OCI-LY7 (cell line): ENCODE measurements around the gene MKRN1. TPM values are rescaled to one million over a fixed set of nuclear protein-coding genes. Genes with fewer than 3 reads are reported as not detected.

Source experiments
- Bru-seq: library from RNA; stranded (reverse); fragments of 400-500 nt; gene quantifications from one replicate; lab custom pipeline; 2021; lab: Mats Ljungman, UMichigan
- BruChase-seq, 2 experiments: library from RNA; stranded (reverse); fragments of 400-500 nt; gene quantifications; one replicate each; lab custom pipeline; 2021; lab: Mats Ljungman, UMichigan
- BruUV-seq: library from RNA; stranded (reverse); fragments of 400-500 nt; replicated peaks from 2 replicates; lab custom pipeline; 2021; lab: Mats Ljungman, UMichigan
- CTCF ChIA-PET: fragments of 300-600 bp; sonication (Branson Sonifier 250); formaldehyde crosslinking; loops from one replicate; lab custom pipeline; 2022; ENCODE audit warnings: antibody characterized with exemption; ENCODE audit not compliant: unreplicated experiment; lab: Charles Lee
- POLR2A ChIA-PET: fragments of 300-600 bp; sonication (Branson Sonifier 250); formaldehyde crosslinking; loops from one replicate; lab custom pipeline; 2022; ENCODE audit warnings: antibody characterized with exemption; lab: Charles Lee
- DNase-seq: peaks from one replicate; pipeline ENCODE4 v3.0.0-alpha.2; 2015; ENCODE audit warnings: low spot score
- H2AFZ ChIP-seq: fragments of 200-600 bp; sonication (generic), shearing (Covaris generic); 2 replicates; pipeline ENCODE4 v1.6.1; 2014; ENCODE audit warnings: mild to moderate bottlenecking, antibody characterized with exemption, low read length, moderate library complexity
- H3K27ac ChIP-seq: fragments of 200-600 bp; sonication (generic); 2 replicates; pipeline ENCODE4 v1.5.1; 2014; ENCODE audit warnings: mixed run types, low read depth, mild to moderate bottlenecking, moderate library complexity, low read length, inconsistent platforms; ENCODE audit not compliant: poor library complexity, severe bottlenecking
- H3K36me3 ChIP-seq: fragments of 200-600 bp; sonication (generic); 2 replicates; pipeline ENCODE4 v1.6.1; 2014; ENCODE audit warnings: mild to moderate bottlenecking, antibody characterized with exemption, low read length, moderate library complexity, mixed read lengths; ENCODE audit not compliant: insufficient read depth
- H3K4me1 ChIP-seq: fragments of 200-600 bp; sonication (generic); 2 replicates; pipeline ENCODE4 v1.5.1; 2014; ENCODE audit warnings: mild to moderate bottlenecking, low read length; ENCODE audit not compliant: insufficient read depth, poor library complexity, severe bottlenecking
- H3K4me2 ChIP-seq: fragments of 200-600 bp; sonication (generic); 2 replicates; pipeline ENCODE4 v1.6.1; 2014; ENCODE audit warnings: mild to moderate bottlenecking, low read length
- H3K4me3 ChIP-seq: fragments of 200-600 bp; sonication (generic); 2 replicates; pipeline ENCODE4 v1.5.1; 2014; ENCODE audit warnings: mild to moderate bottlenecking, low read depth, low read length; ENCODE audit not compliant: poor library complexity, severe bottlenecking
- H3K79me2 ChIP-seq: fragments of 200-600 bp; sonication (generic); 2 replicates; pipeline ENCODE4 v1.6.1; 2016; ENCODE audit warnings: low read depth, mild to moderate bottlenecking, low read length, moderate library complexity, mixed read lengths; ENCODE audit not compliant: insufficient read depth
- H3K9me2 ChIP-seq: fragments of 200-600 bp; sonication (generic); 2 replicates; pipeline ENCODE4 v1.6.1; 2016; ENCODE audit warnings: mild to moderate bottlenecking, low read length, mixed read lengths; ENCODE audit not compliant: insufficient read depth
- H3K9me3 ChIP-seq: fragments of 200-600 bp; sonication (generic); 2 replicates; pipeline ENCODE4 v1.6.1; 2014; ENCODE audit warnings: mild to moderate bottlenecking, mixed run types, low read length, mixed read lengths
- H4K20me1 ChIP-seq: fragments of 200-600 bp; sonication (generic); 2 replicates; pipeline ENCODE4 v1.6.1; 2014; ENCODE audit warnings: mild to moderate bottlenecking, antibody characterized with exemption, low read length, moderate library complexity, mixed read lengths; ENCODE audit not compliant: insufficient read depth
- EZH2phosphoT487 ChIP-seq: fragments of 200-600 bp; sonication (generic); IDR thresholded peaks from 2 replicates; pipeline ENCODE4 v1.6.1; 2018; ENCODE audit warnings: low read depth, borderline replicate concordance, mild to moderate bottlenecking, mixed run types, antibody characterized with exemption, low read length, moderate library complexity, mixed read lengths
- intact Hi-C: fragments of 100-400 bp; cut with micrococcal nuclease; formaldehyde crosslinking; loops from one replicate; pipeline ENCODE4 v1.10.0; 2022; ENCODE audit not compliant: unreplicated experiment
- long read RNA-seq: library from polyadenylated mRNA; stranded (forward); transcript quantifications from one replicate; pipeline ENCODE4 v2.0.0, GENCODE V29; 2022
- total RNA-seq, 2 experiments: library from RNA; depleted of rRNA in 1 of 2; stranded (reverse); fragments of >200 nt in 1 of 2; shearing (Covaris generic) in 1 of 2; gene quantifications; 2 replicates each; pipeline ENCODE4 v1.2.3, GENCODE V29; 2014 to 2022
- TF ChIP-seq, protein P1 (sequence below): fragments of 200-600 bp; sonication (generic); conservative IDR thresholded peaks from 2 replicates; pipeline ENCODE4 v1.5.1; 2014; ENCODE audit warnings: mild to moderate bottlenecking, antibody characterized with exemption, low read length, moderate library complexity, mixed read lengths

MKRN1 gene, protein sequence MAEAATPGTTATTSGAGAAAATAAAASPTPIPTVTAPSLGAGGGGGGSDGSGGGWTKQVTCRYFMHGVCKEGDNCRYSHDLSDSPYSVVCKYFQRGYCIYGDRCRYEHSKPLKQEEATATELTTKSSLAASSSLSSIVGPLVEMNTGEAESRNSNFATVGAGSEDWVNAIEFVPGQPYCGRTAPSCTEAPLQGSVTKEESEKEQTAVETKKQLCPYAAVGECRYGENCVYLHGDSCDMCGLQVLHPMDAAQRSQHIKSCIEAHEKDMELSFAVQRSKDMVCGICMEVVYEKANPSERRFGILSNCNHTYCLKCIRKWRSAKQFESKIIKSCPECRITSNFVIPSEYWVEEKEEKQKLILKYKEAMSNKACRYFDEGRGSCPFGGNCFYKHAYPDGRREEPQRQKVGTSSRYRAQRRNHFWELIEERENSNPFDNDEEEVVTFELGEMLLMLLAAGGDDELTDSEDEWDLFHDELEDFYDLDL
- total RNA-seq (2014; rRNA removed; shearing (Covaris generic)) (26.4 and 47.5 TPM in 2 replicates), total RNA-seq (2022) (48.0 and 54.9 TPM in 2 replicates), Bru-seq, nascent RNA (percentile 79 among the genes with signal in this experiment), BruChase-seq, experiment 1, labeled RNA remaining after a 6-hour chase (percentile 75 among the genes with signal in this experiment), BruChase-seq, experiment 2, labeled RNA remaining after a 2-hour chase (percentile 80 among the genes with signal in this experiment)
- long read RNA-seq, transcript MKRN1-201 (8 exons, 3,151 nt) = major isoform, 98 of 140 reads
- long read RNA-seq, transcript MKRN1-202 (5 exons, 1,601 nt) = minor isoform, 19 of 140 reads
- long read RNA-seq, partial matches to known transcripts = 1 of 140 reads
- long read RNA-seq, other reads (novel, unspliced or antisense) = 17 of 140 reads

DNA sequence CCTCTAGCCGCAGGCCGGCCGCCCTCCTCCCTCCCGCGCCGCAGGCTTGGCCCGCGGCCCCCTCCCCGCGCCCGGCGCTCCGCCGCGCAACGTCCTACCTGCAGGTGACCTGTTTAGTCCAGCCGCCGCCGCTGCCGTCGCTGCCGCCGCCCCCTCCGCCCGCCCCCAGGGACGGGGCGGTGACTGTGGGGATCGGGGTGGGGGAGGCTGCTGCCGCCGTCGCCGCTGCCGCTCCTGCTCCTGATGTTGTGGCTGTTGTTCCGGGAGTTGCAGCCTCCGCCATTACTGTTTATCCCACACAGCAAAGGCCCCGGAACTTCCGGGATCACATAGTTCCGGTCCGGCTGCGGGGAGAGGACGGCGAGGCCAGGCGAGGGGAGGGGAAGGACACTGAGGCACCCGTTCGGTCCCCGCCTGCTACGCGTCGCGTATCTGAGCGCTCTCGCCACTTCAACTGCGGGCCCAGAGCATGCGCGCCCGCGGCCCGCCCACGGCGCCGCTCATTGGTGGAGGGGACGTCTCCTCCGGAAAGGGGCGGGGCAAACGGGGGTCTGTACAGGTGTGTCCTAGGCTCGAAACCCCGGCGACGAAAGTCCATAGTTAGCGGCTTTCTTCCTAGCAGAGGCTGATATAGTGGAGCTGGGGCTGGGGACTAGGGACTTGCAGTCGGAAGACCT is at the start of gene MKRN1:
Gene MKRN1 (minus strand): TSS at position 444 of the 677 bp plus-strand sequence. CDS start 161 bp downstream, at position 283.
- H4K20me1 ChIP-seq = peaks cover 11% of the 10 kb centered on the region; the same call in 1 of the 2 replicates
- no TSS peak for BruUV-seq
- H3K4me3 ChIP-seq = peak within 1 kb of the TSS; percentile 98
- H3K27ac ChIP-seq = peak within 1 kb of the TSS; percentile 72
- peak; percentile 94 for DNase-seq
- ChIA-PET CTCF (no interaction called here), POLR2A (interaction anchor here (0.8 to 2.1 kb wide), 6 partner anchors 9 to 19 kb away, joined by 3 to 11 read pairs (median 4); no protein-coding TSS in a partner anchor)
- peaks cover 45% of the 10 kb centered on the region for H3K79me2 ChIP-seq
- peak within 1 kb of the TSS; percentile 65 for H2AFZ ChIP-seq
- no peaks in the 10 kb centered on the region for H3K36me3 ChIP-seq
- H3K4me2 ChIP-seq = peak within 1 kb of the TSS; percentile 76
- intact Hi-C loops = loop anchor here (1.0 to 5.0 kb wide), 5 partner anchors 81 to 536 kb away; partner anchors contain the start of genes ADCK2, BRAF, MRPS33 and SLC37A3
- H3K9me2 ChIP-seq = no peaks in the 10 kb centered on the region
- no peaks in the 10 kb centered on the region for H3K9me3 ChIP-seq
- peaks cover 24% of the 10 kb centered on the region for H3K4me1 ChIP-seq
- no peak for TF ChIP-seq EZH2phosphoT487
- TF ChIP-seq, protein P1, sequence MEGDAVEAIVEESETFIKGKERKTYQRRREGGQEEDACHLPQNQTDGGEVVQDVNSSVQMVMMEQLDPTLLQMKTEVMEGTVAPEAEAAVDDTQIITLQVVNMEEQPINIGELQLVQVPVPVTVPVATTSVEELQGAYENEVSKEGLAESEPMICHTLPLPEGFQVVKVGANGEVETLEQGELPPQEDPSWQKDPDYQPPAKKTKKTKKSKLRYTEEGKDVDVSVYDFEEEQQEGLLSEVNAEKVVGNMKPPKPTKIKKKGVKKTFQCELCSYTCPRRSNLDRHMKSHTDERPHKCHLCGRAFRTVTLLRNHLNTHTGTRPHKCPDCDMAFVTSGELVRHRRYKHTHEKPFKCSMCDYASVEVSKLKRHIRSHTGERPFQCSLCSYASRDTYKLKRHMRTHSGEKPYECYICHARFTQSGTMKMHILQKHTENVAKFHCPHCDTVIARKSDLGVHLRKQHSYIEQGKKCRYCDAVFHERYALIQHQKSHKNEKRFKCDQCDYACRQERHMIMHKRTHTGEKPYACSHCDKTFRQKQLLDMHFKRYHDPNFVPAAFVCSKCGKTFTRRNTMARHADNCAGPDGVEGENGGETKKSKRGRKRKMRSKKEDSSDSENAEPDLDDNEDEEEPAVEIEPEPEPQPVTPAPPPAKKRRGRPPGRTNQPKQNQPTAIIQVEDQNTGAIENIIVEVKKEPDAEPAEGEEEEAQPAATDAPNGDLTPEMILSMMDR = no peak

DNA sequence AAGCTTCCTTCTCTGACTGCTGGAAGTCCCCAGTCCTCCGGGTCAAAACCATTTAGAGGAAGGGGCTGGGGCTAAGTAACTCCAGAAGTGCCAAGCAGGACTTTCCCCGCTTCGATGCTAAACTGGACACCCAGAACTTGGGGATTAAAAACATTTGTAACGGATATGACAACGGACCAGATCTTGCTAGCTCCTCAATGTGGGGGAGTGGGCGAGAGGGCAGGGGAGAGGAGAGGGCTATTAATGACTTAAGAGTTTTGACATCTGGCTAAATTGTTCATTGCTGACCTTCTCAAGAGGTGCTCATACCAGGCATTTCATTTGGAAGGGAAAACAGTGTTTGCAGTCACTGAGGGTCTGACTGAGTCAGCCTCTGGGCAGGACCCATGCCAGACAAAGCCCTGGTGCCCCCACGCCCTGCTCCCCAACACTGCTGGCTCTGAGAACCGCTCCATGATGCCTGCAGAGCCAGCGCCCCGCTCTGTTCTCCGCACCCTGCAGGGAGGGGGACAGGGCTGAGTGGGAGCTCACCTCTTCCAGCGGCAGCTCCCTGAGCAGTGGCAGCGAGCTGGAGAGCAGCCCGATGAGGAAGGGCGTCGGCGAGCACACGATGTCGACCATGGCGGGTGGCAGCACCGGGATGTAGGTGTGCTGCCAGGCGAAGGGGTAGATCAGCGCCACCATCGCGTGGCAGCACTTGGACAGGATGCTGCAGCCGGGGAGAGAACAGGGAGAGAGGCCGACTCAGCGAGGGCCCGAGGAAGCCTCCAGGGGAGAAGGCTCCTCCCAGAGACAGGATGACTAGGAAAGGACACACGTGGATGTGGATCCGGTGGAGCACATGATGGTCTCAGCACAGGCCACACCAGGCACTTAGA is 47.7 kb upstream of the MKRN1 start:
- BruUV-seq = no TSS peak
- POLR2A ChIA-PET = no interaction called here

More for the DNA sequence above, 47.7 kb upstream of the MKRN1 start:
- DNase-seq = no peak
- no peaks in the 10 kb centered on the region for H3K79me2 ChIP-seq
- intact Hi-C loops = no loop called here
- no peaks in the 10 kb centered on the region for H3K36me3 ChIP-seq
- no peaks in the 10 kb centered on the region for H4K20me1 ChIP-seq
- H3K4me3 ChIP-seq = no peak overlapping the region
- CTCF ChIA-PET = no interaction called here
- H3K4me2 ChIP-seq = no peak overlapping the region
- H2AFZ ChIP-seq = no peak overlapping the region
- no peaks in the 10 kb centered on the region for H3K4me1 ChIP-seq
- H3K9me2 ChIP-seq = no peaks in the 10 kb centered on the region
- no peak overlapping the region for H3K27ac ChIP-seq
- no peaks in the 10 kb centered on the region for H3K9me3 ChIP-seq
- TF ChIP-seq, protein P1 = no peak
- no peak for TF ChIP-seq EZH2phosphoT487
